K562 treated with DMSO at 1 percent for 24 hours (cell line): ENCODE measurements around the gene DNAAF5. TPM values are rescaled to one million over a fixed set of nuclear protein-coding genes. Genes with fewer than 3 reads are reported as not detected.

Experiments used
- total RNA-seq: library from RNA; unstranded; fragments of 300-600 nt; gene quantifications from 2 replicates; pipeline ENCODE4 v1.2.3, GENCODE V29; 2022; ENCODE audit warnings: low read depth; ENCODE audit not compliant: insufficient read depth

Gene DNAAF5
- total RNA-seq, result 26.9 and 27.5 TPM in 2 replicates

DNA sequence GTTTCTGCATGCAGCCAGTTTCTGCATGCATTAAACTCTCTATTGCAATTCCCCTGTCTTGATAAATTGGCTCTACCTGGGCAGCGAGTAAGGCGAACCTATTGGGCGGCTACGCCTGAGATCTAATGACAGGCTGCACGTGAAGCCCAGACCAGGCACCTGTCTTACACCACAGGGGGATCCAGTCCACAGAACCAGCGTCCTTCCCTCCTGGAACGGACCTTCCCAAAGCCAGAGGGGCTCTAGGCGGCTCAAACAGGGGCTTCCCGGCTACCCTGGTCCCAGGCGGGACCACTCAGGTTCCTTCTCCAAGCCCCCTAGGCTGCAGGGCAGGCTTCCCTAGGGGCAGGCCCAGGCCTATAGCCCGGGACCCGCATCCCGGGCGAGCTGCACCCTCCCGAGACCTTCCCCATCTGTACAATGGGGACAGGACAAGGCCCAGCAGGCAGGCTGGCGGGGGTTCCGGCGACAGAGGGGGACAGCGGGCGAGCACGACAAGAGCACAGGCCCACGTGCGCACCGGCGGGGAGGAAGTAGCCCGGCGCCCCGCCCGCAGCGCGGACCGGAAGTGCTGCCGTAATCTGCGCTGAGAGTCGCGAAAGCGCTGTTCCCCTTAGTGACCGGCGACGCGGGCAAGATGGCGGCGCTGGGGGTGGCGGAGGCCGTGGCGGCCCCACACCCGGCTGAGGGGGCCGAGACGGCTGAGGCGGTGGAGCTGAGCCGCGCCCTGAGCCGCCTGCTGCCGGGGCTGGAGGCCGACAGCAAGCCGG lies at the start of gene DNAAF5:
Gene DNAAF5, plus strand, starts transcription at position 616 of the 770 bp plus-strand sequence. Its CDS starts 22 bp downstream, at position 638.

DNA sequence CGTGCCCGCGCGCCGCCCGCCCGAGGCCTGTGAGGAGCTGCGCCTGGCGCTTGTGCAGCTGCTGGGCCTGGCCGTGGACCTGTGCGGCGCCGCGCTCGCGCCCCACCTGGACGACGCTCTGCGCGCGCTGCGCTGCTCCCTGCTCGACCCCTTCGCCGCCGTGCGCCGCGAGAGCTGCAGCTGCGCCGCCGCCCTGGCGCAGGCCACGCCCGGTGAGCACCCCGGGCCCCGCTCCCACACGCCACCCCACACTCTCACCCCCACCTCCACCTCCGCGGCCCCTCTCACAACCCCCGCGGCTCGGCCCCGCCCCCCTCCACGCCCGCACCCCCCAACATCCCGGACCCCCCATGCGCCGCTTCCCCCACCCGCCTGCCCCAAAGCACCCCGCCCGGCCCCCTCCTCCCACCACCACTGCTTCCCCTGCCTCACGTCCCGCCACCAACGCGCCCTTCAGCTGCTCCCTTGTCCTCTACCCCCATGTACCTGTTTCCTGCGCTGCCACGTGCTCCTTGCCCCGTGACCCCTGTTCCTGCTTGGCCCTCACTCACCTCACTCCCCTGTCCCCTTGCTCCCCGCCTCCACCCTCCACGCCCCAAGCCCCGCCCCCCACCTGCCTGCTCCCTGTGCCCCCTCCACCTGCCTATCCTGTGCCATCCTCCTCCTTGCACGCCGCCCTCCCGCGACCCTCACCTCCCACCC lies 756 bp downstream of the DNAAF5 start, which contains the start of gene PRKAR1B:
Gene PRKAR1B, minus strand, starts transcription at position 178 of the 702 bp plus-strand sequence. CDS start 15,776 bp downstream, outside the sequence.

DNA sequence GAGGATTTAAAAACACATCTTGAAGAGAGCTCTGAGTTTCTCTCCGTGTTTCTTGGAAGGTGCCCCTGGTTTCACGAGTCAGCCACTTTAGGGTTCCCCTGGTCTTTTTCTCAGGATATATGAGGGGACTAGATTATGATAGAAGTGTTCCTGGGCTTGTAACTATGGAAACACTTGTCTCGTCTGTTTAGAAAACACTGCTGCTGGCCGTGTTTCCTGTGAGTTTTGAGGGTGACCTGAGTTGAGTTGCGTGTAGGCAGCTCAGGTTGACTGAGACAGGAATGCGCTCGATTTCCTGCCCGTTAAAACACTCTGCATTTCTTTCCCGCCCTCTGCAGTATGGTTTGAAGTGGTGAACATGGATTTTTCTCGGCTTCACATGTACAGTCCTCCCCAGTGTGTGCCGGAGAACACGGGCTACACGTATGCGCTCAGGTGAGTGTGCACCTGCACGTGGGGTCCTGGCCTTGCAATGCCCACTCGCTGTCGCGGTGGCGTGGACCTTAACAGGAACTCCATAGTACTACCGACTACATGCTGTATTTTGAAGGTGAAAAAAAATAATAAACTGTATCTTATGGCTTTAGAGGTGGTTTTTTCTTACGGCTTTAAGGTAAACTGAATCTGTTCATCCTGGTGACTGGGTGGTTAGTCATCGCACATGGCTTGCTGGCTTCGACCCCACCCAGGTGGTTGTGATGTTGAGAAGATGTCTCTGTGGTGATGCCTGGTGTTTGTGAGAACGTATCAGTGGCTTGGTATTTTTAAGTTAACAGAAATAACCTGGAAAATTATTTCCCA lies 105.9 kb downstream of the DNAAF5 start, which contains the start of gene SUN1:
Gene SUN1, plus strand, starts transcription at position 310 of the 801 bp plus-strand sequence. Its CDS starts 49 bp downstream, at position 359.

Other genes starting within 250 kb of the DNAAF5 start
- gene PDGFA, start 206.9 kb upstream of the DNAAF5 start, total RNA-seq, result 4.6 and 6.1 TPM in 2 replicates
- gene PRKAR1B, start 582 bp downstream of the DNAAF5 start, total RNA-seq, result 13.3 and 13.9 TPM in 2 replicates
- gene SUN1, start 105.8 kb downstream of the DNAAF5 start, total RNA-seq, result 90.8 and 93.0 TPM in 2 replicates
- 131 and 136 TPM in 2 replicates for gene GET4, start 149.9 kb downstream of the DNAAF5 start, total RNA-seq
- 1.3 and 2.1 TPM in 2 replicates for gene ADAP1, start 228.0 kb downstream of the DNAAF5 start, total RNA-seq
- 5.7 and 7.0 TPM in 2 replicates for gene COX19, start 248.8 kb downstream of the DNAAF5 start, total RNA-seq